NCI-H2227 (cell line): Measurements from ENCODE around the gene DCLK3.

Experiments
- DNase-seq: peaks from one replicate; lab custom pipeline; 2025; ENCODE audit not compliant: unreplicated experiment; lab: John Stamatoyannopoulos, UW

Gene DCLK3

DNA sequence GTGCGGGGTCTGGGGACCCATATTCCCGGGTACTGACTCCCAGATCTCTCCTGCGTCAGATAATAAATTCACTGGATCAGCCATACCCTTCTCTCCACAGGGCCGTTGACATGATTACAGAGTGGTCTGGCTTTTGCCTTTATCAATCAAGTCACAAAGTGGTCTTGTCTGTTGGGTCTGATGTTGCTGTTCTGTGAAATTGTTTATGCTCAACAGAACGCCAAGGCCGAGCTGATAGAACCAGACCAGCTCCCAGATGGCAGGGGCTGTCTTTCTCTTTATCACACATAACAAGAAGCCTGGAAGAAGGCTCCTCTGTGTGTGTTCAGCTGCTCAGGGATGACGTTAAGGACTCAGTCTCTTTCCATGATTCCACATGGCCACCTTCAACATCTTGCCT, 751 bp upstream of the DCLK3 start:
- no peak for DNase-seq

DNA sequence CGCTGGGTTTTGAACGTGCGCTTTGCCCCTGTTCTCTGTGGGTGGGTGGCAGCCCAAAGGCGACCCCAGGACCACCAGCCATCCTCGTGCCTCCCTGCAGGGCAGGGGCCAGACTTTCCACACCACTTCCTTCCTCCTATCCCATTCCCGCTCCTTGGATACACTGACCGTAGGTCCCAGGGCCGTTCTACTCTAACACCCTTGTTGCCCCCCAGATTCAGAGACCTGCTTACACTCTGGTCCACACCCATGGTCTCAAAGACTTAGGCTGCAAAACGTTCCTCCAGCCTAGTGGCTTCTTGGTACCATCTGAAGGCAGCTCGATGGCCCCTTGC, 318 bp upstream of the DCLK3 start:
- DNase-seq, result no peak

DNA sequence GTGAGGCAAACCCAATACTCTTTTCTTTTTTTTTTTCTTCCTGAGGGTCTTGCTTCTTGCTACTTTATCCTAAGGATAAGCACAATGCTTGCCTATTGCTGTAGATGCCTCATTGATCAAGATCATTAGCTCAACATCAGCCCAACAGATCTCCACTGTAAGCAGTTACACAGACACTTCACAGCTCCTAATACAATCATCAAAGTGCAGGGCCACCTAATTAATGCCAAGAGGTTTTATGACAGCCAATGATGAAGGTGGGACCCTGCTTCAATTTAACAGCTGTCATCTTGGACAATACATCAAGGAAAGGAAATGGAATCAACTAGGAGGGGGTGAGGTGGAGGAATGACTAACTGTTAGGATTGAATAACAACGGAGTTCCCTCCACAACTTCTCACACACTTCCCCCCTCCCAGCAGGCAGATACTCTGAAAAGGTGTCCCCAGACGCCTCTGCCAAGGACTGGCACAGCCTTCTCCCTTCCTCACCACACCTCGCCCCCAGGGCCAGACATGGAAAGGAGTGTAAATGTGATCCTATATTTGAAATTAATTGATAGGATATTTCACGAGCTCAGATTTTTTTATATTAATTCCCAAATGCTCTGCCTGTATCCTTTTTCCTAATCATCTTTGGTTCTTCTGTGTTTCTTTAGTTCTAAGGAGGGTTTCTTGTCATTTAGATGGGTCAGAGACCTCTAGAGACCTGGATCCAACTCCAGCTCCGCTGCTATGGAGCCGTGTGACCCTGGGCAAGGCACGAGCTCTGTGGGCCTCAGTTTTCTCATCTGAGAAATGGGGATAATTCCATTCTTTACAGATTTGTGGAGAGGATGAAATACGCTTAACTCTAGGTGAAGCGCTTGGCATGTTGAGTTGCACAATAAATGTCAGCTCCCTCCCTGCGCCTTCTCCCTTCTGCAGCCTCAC, 1.2 kb downstream of the DCLK3 start:
- DNase-seq, result no peak

GRCh38 chr3:36761779-36762178, 2.6 kb downstream of the DCLK3 start:
- no peak for DNase-seq

GRCh38 chr3:36756269-36756668, 8.1 kb downstream of the DCLK3 start:
- no peak for DNase-seq

- DNase-seq, result no peak
These were observed 13.0 kb downstream of the DCLK3 start for GRCh38 chr3:36751326-36751725.

GRCh38 chr3:36750737-36751136, 13.6 kb downstream of the DCLK3 start:
- no peak for DNase-seq

DNA sequence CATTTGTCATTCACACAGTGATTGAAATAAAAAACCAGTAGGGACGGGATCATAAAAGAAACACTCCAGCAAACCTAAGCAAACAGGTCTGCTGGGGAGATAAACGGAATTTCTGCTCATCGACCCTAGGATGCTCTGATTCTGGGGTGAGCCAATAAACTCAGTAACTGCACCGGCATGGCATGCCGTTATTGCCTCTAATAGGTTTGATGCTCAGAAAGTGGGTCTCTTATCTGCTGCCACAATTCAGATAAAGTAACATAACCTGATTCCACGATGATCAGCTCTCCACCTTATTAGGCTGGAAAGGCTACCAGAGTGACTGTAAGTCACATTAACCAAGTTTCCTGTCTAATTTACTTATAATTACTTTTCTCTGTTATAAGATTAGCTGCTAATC, 19.6 kb downstream of the DCLK3 start:
- DNase-seq, result no peak

DNA sequence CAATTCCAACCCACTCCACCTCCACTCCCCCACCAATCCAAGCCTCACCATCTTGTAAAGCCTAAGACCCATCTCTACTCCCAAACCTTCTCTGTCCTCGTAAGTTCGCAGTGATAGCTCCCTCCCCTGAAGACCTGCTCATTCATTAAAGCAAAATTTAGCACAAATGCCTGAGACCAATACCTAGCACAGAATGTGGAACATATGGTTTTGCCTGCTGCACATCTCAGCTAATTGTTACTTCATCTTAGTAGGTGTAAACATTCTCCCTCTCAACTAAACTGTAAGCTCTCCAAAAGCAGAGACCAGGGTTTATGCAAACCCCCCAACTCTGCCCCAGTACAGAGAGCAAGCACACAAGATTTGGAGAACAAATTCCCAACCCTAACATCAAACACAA, 20.5 kb downstream of the DCLK3 start:
- no peak for DNase-seq

- DNase-seq, result no peak
These were observed 23.1 kb downstream of the DCLK3 start for GRCh38 chr3:36741285-36741684.

DNA sequence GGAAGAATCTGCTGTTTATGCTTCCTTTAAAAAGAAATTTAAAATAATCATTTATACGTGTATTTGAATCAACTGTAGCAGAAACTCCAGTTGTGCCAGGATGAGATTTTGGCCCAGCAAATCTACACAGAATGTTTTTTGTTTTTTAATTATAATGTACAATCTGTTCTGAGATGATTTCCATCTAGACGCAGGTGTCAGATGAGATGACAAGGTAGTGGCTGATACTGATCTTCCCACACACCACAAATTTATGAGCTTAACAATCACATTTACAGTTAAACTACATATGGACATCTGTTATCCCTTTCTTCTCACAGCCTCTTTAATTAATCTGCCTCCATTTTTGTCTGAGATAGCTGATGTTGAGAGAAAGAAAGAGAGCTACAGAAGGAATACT, 23.6 kb downstream of the DCLK3 start:
- no peak for DNase-seq

GRCh38 chr3:36738702-36739101, 25.7 kb downstream of the DCLK3 start:
- DNase-seq, result no peak

- DNase-seq, result no peak
These were observed 28.1 kb downstream of the DCLK3 start for GRCh38 chr3:36736301-36736700.

DNA sequence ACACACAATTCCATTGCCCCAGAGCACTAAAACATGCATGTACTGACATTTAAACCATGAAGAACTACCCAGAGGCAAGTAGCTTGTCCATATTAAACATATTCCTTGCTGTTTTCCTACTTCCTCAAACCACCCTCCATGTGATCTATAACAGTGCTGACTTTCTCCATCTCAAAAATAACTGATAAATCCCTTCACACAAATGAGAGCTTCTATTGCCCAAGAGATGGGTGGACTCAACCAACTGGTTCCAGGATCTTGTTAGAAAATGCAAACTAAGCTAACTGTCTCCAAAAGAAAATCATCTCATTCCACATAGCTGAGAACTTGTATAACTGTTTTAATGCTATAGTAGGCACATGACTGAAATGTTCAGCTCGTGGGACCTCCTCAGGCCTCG, 29.6 kb downstream of the DCLK3 start:
- no peak for DNase-seq

GRCh38 chr3:36733723-36734122, 30.6 kb downstream of the DCLK3 start:
- DNase-seq, result no peak

- DNase-seq, result peak; percentile 5
These were observed 31.1 kb downstream of the DCLK3 start for GRCh38 chr3:36733162-36733696.

GRCh38 chr3:36730966-36731365, 33.4 kb downstream of the DCLK3 start:
- no peak for DNase-seq

GRCh38 chr3:36729204-36730056, 34.9 kb downstream of the DCLK3 start:
- DNase-seq, result peak; percentile 25

- DNase-seq, result no peak
These were observed 49.8 kb downstream of the DCLK3 start for GRCh38 chr3:36714343-36715086.

DNA sequence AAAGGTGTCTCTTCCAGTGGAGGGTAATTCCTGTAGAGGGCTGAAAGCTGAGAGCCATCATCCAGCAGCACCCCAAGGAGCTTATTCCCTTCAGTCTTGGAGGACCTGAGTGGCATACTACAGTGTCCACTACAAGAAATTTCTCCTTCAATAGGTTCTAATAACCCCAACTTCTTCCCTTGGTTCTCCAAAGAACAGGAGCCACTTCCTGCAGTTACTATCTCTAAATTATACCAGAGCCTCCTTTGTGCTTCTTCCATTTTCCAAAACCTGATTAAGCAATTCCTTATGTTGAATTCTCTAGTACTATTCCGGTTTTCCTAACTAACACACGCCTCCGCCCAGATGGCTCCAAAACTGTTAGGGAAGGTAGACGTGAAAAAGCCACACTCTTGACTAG, 50.4 kb downstream of the DCLK3 start:
- DNase-seq, result no peak

DNA sequence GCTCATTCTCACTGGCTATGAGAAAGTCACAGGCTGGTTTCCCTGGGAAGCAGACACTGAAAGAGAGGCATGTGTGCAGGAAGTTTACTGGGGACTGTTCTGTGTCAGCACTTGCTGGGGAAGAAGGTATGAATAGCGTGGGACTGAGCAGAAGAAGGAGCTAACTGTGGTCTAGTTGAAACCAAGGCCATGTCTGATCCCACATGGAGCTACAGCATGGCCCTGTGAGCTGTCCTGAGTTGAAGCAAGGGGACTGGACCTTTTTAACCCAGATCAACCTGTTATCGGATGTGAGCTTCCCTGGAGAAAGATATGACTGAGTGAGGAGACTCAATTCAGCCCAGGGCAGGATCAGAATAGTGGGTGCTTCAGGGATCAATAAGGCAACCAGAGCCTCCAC, 53.7 kb downstream of the DCLK3 start:
- DNase-seq, result no peak
